A204.1 (cell line): ENCODE data around the gene NRG2.

ENCODE experiments used
- FAIRE-seq: peaks from 2 replicates; lab custom pipeline; 2012; peaks lifted over from hg19 to GRCh38; lab: Jason Lieb, UNC

Gene NRG2

GRCh38 chr5:139854953-139855352 is 188.1 kb downstream of the NRG2 start:
- FAIRE-seq: no peak

- FAIRE-seq: no peak
Observed at GRCh38 chr5:139854029-139854605, 189.0 kb downstream of the NRG2 start.

GRCh38 chr5:139852696-139853095 is 190.4 kb downstream of the NRG2 start:
- FAIRE-seq: no peak

DNA sequence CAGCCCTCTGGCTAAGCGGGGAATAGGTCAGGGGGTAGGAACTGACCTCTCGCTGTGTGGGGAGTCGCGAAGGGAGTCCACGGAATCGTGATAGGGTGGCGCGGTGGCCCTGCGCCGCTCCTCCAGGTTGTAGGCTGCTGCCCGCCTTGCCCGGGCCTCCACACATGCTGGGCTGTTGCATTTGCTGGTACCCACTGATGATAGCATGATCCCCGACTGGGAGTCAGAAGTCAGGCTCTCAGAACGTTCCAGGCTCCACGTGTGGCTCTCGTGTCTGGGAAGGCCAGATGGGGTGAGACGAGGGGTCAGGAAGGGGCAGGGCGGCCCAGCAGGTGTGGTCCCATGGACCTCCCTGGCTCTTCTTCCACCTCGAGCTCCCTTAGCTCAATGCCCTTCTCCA is 191.5 kb downstream of the NRG2 start:
- no peak for FAIRE-seq

- no peak for FAIRE-seq
Observed at GRCh38 chr5:139850423-139851016, 192.6 kb downstream of the NRG2 start.

GRCh38 chr5:139849942-139850341 is 193.2 kb downstream of the NRG2 start:
- FAIRE-seq: no peak

DNA sequence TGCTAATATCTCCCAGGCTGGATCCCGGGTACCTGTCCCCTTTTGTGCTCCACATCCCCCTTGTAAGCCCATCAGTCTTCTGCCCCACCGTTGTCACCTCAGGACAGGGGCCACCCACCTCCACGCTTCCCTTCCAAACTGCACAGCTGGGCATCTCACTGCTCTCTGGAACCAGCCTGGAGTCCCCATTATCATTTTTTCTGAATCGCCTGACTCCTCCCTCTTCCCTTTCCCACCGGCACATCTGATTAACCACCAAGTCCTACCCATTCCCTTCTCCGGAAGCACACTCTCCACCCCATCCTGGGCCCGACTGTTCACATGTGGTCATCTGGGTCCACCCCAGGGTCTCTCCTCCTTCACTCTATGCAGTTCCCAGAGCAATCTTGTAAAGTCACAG is 193.6 kb downstream of the NRG2 start:
- no peak for FAIRE-seq

DNA sequence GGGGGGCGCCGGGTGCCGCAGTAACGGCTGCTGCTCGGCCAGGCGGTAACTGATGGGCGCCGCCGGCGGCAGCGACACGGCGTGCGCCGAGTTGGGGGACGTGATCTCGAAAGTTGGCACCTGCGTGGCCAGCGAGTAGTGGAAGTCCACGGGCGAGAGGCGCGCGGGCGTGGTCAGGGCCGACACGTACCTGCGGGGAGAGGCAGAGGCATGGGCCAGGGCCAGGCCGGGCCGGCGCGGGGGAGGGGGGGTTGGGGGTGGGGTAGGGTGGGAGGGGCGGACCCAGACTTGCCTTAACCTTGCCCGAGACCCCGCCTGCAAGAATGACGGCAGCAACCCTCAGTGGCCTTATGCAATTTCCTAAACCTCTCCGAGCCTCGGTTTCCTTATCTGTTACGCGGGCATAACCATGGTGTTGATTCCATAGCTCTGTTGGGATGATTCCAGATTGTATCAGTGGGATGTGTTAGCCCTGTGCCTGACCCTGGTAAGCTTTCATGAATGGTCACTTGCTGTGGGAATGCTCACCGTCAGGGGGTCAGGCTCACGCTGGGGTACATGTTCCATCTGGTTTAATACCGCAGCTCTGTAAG is 194.5 kb downstream of the NRG2 start:
- FAIRE-seq: no peak

DNA sequence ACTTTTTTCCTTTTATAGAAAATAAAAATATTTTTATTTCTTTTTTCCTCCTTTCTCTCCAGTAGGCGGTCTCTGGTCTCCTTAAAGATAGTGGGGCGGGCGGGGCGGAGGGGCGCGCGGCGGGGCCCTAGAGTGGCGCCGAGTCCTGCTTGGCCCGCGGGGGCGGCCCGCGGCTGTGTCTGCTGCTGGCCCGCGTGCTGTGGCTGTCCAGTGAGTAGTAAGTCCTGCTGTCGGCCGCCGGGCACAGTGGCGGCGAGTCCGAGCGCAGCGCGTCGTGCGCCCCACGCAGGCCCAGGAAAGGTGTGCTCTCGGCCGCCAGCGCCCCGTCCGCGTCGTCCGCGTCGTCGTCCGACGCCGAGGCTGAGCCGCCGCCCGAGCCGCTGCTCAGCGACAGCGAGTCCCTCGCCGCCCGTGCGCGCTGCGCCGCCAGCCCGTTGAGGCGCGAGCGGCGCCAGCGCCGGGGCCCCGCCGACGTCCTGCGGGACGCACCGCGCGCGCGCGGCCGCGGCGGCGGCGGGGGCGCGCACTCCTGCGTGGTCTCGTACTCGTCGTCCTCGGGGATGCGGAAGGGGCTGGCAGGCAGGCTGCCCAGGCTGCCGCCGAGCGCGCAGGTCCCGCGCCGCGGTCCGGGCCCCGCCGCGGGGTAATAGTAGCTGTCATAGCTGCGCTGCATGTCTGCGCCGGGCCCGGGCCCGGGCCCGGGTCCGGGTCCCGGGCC is 195.2 kb downstream of the NRG2 start:
- FAIRE-seq: no peak

GRCh38 chr5:139847091-139847490 is 196.0 kb downstream of the NRG2 start:
- FAIRE-seq: no peak

DNA sequence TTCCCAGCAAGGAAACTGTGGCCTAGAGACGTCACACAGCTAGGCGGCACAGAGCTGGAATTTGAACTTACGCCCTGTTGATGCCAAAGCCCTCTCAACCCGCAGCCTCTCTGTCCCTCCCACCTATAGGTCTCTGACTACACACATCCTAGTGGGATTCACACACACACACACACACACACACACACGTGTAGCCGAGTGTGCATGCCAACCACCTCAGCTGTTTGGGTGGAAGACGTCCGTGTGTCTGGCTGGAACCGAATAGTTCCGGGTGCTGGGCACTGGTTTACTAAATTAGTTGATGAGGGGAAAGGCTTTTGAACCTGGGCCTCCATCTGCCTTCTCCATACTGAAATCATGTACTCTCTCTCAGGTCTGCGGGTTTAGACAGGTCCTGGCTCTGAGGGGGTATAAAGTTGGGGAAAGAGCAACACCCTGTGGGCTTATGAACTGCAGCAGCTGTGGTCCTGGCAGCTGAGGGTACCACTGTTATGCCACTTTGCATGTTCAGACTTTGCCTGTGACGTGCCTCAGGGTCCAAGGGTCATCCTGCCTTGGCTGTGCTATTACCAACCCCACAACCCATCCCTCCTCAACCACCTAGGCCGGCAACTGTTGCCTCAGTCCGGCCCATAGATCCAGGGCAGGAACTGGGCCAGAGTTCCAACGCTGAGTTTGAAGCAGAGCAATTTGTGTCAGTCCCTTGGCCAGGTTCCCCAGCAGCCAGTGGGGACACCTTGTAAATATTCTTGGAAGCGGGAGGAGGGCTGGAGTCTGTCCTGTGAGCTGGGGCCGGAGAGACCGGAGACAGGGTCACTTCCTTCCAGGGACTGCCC is 197.0 kb downstream of the NRG2 start:
- FAIRE-seq: no peak

DNA sequence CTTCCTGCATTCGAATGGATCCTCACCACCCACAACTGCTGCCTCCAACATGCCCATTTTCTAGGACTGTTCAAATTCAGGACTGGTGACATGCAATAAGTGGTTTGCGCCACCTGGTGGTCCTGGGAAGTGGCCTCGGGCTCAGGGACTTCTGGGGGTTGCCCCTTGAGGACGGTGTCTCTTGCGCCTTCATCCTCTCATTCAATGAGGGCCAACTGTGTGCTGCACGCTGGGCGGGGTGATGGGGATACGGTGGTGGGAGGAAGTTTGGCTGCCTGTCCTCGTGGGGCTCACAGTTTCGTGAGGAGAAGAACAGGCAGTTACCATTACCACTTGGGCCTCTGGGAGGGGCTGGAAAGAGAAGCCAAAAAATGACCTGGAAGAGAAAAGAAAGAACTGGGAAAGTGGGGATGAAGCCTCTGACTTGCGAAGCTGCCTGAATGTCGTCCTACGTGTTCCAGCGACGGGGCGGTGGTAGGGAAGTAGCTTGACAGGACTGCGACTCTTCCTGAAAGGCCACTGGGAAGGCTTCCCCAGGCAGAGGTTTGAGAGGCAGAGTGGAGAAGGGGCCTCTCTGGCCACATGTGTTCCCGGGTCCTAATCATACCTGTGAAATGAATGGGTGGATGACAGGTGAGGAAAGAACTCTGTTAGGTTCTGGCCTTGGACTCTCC is 198.5 kb downstream of the NRG2 start:
- peak; percentile 93 for FAIRE-seq

- FAIRE-seq: no peak
Observed at GRCh38 chr5:139843991-139844390, 199.1 kb downstream of the NRG2 start.

- no peak for FAIRE-seq
Observed at GRCh38 chr5:139842321-139842720, 200.8 kb downstream of the NRG2 start.

DNA sequence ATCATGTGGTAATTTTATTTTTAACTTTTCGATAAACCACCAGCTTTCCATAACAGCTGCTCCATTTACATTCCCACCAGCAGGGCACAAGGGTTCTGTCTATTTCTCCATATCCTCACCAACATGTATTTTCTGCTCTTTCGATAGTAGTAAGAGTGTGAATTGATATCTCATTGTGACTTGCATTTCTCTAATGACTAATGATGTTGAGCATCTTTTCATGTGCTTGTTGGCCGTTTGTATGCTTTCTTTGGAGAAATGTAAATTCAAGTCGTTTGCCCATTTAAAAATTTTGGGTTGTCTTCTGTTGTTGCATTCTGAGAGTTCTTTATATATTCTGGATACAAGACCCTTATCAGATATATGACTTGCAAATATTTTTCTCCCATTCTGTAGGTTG is 201.6 kb downstream of the NRG2 start:
- no peak for FAIRE-seq

- no peak for FAIRE-seq
Observed at GRCh38 chr5:139839918-139840317, 203.2 kb downstream of the NRG2 start.

- FAIRE-seq: no peak
Observed at GRCh38 chr5:139839232-139839815, 203.8 kb downstream of the NRG2 start.

DNA sequence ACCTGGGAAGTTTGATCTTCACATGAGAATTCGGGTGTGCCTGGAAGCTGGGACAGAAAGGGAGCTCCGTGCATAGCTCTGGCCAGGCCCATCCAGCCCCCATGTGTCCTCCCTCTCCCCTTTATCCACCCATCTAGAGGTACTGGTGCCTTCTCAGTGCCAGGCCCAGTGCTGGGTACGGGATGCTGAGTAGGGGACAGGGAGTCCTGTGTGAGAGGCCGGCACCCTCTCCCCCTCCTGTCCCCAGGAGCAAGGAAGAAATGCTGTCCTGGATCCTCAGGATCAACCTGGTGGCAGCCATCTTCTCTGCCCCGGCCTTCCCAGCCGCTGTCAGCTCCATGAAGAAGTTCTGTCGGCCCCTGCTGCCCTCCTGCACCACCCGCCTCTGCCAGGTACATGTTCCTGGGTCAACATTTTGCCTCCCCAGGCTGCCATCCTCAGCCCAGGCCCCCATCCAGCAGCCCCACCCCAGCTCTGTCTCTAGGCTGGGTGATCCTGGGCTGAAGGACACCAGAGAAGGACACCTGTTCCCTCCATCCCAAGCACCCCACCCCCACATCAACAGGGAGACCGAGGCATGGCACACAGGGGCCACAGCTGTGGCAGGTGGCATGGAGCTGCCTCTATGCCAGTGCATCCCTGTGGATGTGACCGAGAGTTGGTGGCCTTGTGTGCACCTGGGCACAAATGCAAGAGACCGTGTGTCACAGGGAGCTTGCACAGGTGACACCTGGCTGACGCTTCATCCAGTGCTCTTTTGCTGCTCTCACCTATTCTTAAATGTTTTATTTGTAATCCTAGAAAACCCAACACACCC is 204.5 kb downstream of the NRG2 start:
- FAIRE-seq: no peak

DNA sequence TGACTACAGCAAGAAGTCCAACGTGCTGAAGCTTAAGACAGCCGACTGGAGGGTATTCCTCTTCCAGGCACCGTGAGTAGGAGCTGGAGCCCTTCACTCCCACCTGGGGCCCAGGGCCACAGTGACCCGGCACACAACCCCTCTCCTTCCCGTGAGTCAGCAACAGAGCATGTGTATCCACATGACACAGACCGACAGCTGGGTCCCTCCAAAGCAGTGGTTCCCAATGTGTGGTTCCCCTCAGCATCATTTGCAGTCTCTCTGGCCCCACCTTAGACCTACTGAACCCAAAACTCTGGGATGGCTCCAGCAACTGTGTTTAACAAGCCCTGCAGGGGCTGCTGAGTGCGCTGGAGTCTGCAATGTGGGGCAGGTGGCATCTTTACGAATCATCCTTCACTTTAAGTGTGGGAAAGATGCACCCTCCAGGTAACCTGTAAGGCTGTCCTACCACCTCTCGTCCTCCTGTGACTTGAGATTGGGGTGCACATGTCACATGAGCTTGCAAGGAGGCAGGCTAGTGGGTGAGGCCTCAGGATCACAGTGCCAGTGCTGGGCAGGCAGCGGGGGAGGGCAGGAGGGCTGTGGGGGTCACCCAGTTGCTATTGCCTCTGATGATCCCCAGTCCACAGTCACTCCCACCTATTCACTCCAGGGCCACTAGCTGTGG is 205.3 kb downstream of the NRG2 start:
- no peak for FAIRE-seq
